Mesenteric fat pad (tissue), 1 donor: Measurements from ENCODE around the gene CLIP1. TPM values are rescaled to one million over a fixed set of nuclear protein-coding genes. Genes with fewer than 3 reads are reported as not detected.
"Not testable (repeated sequence)": the region's sequence is repeated elsewhere in the genome, so short reads cannot be mapped to it uniquely, and the experiment has no call there.

Experiments
- DNase-seq: peaks from one replicate; pipeline ENCODE4 v3.0.0-alpha.2; 2020; ENCODE audit warnings: low spot score
- total RNA-seq: library from RNA; stranded (reverse); fragmentation: NEBNext Ultra II Directional; extraction: Animal tissue kit (Norgen Biotek cat#: 25700); gene quantifications from one replicate; pipeline ENCODE4 v1.2.1, GENCODE V29; 2021
- donor health status: DM: yes; HTN: yes; CAD: no.

CLIP1 gene
- total RNA-seq, 1 donor from 2014 or later = 99.9 TPM

DNA sequence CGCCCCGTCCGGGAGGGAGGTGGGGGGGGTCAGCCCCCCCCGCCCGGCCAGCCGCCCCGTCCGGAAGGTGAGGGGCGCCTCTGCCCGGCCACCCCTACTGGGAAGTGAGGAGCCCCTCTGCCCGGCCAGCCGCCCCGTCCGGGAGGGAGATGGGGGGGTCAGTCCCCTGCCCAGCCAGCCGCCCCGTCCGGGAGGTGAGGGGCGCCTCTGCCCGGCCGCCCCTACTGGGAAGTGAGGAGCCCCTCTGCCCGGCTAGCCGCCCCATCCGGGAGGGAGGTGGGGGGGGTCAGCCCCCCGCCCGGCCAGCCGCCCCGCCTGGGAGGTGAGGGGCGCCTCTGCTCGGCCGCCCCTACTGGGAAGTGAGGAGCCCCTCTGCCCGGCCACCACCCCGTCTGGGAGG, 64.9 kb downstream of the CLIP1 start:
- not testable (repeated sequence) for DNase-seq

DNA sequence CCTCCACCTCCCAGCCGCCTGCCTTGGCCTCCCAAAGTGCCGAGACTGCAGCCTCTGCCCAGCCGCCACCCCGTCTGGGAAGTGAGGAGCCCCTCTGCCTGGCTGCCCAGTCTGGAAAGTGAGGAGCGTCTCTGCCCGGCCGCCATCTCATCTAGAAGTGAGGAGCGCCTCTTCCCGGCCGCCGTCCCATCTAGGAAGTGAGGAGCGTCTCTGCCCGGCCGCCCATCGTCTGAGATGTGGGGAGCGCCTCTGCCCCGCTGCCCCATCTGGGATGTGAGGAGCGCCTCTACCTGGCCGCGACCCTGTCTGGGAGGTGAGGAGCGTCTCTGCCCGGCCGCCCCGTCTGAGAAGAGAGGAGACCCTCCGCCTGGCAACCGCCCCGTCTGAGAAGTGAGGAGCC, 65.5 kb downstream of the CLIP1 start:
- DNase-seq = not testable (repeated sequence)

DNA sequence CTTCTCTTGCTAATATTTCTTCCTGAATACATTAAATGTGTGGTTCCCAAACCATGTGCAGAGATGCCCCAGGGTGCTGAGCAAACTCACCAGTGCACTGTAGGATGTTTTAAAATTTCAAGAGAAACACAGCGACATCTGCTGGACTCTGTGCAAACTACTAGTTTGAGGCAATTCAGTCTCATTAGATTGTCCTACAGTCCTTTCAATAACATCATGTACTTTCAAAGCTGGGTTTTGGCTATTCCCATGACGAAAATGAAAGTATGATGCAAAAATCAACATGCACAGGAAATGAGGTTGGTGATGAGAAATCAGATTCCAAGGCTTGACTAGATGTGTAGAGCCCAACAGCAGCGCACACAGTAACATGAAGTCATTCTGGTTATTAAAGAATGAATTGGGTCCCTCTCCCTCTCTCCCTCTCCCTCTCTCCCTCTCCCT, 66.3 kb downstream of the CLIP1 start:
- DNase-seq = no peak

DNA sequence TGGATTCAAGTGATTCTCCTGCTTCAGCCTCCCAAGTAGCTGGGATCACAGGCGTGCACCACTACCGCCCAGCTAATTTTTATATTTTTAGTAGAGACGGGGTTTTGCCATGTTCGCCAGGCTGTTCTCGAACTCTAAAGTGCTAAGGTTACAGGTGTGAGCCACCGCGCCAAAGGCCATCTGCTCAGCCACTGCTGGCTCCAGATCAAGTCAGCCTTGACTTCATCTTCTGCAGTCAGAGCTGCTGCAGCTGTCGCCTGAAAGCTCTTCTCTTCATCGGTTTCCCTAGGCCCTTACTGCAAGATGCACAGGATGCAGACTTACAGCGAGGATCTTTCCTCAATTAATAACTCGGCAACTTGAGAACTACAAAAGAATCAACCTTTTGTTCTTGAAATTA, 66.8 kb downstream of the CLIP1 start:
- no peak for DNase-seq

DNA sequence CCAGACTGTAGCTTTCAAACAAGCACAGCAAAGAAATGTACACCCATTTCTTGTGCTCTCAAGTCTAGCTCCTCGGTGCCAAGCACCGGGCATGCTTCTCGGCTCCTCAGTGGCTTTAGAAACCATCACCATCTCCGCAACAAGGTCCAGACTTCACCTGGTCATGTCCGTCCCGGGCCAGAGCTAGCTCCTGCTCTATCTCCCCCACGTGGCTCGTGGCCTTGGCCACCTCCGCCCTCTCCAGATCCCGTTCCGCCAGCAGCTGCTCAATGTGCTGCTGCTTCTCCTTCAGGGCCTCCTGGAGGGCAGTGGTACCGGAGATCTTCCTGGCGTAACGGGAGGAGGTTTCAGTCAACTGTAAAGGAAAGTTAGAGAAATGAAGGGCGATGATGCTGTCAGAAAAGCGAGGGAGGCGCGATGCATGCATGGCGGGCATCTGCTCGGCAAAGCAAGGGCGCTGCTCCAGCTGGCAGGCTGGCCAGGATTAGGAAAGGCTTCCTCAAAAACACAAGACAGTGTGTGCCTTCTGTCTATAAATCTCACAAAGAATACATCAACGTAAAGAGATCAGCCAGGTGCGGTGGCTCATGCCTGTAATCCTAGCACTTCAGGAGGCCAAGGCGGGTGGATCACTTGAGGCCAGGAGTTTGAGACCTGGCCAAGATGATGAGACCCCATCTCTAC, 67.4 kb downstream of the CLIP1 start:
- DNase-seq = no peak

DNA sequence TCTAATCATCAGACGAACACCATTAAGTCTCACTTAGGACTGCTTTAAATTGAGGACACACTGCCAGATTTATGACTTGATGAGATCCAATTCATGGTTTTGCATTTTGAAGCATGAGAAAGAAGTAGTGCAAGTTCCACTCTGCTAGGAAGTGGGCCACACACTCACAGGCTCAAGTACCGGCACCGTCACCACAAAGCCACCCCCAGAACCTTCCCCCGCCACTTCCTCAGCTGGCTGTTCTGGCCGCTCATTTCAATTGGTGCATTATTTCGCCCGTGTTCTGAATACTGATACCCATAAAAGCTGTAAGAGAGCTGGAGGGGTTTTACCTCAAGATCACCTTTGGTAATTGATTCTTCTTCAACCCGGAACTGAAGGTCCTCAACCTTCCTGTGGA, 70.1 kb downstream of the CLIP1 start:
- DNase-seq = no peak

DNA sequence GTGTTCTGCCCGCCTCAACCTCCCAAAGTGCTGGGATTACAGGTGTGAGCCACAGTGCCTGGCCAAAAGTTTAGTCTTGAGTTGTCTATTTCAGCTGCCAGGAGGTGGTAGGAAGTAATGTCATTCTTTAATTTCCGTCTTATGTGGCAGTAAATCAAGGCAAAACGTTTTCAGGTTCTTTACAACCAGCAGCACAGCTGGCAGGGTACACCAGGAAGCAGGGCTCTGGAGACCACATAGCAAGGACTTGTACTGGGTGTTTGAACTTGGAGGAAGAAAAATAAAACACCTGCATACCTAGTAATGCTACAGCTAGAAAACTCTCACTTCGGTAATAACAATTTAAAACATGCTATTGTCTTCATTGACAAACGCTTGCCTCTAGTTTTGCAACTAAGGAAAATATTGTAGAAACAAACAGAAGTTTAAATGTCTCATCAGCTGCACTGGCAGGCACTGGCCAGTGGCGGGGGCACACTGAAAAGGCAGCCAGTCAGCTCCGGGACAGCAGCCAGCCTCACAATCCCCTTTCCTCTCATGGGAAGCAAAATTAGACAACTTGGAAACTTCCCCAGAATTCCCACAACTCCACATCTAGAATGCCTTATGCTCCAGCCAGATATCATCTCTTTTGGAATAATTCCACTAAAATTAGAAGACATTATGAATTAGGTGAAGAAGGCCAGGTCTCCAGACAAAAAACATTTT, 72.2 kb downstream of the CLIP1 start:
- DNase-seq = no peak

DNA sequence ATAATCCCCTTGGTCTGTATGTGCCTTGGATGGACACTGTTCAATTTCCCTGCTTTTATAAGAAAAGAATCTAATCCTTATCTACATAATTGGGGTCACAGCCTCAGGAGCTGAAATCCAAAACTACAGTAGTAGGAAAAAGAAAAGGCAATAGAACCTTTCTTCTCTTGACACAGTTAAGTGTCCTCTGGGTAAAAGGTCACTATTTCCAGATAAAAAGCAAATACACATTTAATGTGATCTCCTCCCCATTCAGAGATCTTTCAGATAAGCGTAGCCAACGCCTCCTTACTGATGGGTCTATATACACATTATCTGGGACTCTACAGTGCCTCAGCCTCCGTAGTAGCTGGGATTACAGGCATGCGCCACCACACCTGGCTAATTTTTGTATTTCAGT, 73.4 kb downstream of the CLIP1 start:
- DNase-seq = no peak

DNA sequence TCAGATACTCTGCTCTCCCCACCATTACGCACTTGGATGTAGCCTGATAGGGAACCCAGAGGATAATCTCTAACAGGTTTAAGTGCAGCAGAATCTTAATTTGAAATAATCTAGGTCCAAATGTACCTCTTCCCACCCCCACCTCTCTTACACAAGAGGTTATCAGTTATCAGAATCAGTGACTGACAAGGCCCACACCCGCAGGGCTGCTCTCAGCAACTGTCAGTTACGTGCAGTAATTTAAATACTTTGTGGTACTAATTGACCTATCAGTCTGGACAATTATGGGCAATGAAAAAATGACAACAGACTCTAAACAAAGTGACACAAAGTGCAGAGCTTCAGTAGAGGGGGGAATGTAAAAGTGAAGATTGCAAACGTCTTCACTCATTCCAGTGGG, 74.0 kb downstream of the CLIP1 start:
- no peak for DNase-seq

DNA sequence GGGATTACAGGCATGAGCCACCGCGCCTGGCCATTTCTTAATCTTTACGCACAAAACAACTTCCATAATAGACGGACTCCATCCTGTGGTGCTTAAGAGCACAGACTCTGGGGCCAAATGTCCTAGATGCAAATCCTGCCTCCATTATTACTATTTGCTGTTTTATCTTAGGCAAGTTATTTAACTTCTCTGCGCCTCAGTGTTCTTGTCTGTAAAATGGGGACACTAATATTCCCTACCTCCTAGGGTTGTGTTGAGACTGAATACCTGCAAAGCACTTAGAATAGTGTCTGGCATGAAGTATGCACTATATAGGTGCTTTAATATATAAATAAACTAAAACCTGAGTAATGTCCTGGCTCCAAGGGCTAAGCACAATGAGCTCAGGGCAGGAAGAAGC, 76.4 kb downstream of the CLIP1 start:
- no peak for DNase-seq

DNA sequence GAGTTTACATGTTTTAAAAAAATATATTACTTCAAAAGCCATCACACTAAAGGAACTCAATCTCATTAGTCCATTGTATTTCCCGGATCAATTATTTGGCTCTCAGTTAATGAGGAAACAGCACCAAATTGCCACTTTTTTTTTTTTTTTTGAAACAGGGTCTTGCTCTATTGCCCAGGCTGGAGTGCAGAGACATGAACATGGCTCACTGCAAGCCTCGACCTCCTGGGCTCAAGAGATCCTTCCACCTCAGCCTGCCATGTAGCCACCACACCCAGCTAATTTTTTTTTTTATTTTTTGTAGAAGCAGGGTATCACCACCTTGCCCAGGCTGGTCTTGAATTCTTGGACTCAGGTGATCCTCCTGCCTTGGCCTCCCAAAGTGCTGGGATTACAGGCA, 77.4 kb downstream of the CLIP1 start:
- no peak for DNase-seq

DNA sequence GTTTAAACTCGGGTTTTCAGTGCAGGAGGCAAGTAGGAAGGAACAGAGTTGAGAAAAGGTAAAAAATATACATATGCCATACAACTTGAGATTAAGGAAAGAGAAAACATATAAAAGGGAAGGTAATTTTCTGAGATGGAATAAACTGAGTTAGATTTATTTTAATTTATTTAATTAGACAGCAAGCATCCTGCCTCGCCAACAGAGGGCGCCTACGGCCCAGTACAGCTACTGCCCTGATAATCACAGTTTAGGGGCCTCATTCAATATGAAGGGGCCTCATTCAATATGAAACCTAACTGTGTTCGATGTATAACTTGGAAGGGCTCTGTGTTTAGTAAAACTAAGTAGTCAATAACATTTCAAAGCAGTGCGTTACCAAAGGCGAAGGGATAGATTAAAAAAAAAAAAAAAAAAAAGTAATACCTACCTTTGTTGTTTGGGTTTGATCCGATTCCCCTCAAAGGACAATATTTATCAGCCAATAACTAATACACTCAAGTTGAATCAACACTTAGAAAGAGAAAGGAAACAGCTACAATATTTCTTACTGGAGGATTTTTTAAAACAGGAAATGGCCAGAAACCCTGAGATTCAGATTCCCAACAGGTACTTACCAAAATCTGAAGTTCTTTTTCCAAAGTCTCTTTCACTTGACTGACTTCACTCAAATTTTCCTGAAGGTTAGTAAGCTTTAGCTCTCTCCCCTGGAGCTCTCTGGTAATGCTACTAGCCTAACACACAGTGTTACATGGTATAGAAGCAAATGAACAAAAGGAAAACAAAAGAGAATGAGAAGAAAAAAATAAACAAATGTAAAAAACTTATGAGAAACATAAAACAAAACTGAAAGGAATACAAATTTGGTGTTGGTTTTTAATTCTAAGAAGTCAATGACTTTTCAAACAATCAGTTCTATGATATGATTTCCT, 86.2 kb downstream of the CLIP1 start:
- no peak for DNase-seq

DNA sequence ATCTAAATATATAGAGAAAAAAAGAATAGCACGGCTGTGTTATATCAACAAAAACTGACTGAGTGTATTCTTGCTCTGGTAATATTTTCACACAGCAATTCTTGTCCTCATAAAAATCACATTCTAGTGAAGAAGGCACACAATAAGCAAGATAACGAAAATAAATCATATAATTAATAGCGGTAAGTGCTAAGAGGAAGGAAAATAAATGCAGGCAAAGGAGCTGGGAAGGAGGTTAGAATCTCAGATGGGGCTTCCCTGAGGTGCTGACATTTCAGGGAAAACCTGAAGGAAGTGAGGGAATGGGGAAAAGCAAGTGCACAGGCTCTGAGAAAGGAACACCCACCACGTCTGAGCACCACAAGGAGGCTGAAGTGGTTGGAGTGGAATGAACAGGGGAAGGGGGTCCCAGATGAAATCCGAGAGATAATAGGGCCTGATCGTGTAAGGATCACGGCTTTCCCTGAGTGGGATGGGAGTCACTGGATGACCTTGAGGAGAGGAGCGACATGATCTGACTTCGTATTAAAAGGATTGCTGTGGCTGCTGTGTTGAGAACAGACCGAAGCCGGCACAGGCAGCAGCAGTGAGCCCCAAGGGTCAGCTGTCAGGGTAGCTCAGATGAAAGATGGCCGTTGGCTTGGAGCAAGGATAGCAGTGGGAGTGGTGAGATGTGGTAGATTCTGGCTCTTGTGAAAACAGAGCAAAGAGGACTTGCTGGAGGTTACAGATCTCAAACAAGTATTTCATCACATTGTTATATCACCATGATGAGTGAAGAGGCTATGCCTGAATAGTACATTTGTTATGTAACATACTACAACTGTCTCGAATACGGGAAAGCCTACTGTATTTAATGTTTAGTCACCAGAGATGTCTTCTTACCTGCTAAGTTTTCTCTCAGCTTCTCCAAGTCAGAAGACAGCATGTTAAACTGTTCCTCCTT, 89.1 kb downstream of the CLIP1 start:
- DNase-seq = no peak

DNA sequence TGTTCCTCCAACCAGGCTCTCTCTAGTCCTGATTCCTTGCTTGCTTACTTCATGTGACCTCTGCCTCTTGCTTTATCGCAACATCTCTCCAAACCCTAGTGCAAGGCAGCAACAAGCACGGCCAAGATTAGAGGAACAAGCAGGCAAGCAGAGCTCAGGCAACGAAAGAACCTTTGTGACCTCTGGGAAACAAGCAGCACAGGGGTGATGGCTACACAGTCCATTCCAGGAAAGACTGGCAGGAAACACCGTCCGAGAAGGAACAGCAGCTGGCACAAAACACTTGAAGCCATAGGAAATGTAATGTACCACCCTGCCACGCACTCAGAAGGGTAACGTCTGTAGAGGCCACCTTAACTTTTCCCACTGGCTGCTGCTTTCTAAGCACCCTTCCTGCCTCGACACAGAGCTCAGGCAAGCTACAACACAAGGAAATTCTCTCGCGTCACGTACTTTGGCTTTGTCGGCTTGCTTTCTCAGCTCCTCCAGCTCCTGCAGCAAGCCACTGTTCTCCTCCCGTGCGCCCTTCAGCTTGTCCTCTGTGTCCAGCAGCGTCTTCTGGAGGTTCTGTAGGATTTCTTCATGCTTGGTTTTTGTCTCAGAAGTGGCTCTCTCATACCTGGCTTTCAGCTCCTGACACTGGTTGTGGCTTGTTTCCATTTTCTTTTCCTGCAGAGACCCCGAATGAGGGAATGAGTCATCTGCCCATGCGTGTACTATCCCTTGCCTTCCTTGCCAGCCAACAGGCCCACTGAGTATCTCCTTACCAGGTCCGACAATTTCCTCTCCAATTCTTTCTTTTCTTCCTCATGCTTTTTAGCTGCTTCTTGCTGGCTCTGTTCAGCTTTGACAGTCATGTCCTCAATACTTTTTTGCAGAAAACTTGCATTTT, 94.7 kb downstream of the CLIP1 start:
- DNase-seq = no peak

DNA sequence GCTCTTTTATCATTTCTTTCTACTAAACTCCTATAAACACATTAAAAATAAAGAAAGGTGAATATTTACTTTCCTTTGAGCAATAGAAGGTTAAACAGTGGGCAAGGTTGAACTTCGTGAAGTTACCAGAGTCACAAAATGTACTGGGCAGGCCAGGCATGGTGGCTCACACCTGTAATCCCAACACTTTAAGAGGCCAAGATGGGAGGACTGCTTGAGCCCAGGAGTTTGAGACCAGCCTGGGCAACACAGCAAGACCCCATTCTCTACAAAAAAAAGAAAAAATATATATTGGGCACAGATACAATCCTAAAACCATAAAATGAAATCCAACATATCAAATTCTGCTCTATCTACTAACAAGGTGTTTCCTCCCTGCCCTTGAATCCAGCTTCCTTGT, 95.5 kb downstream of the CLIP1 start:
- no peak for DNase-seq

DNA sequence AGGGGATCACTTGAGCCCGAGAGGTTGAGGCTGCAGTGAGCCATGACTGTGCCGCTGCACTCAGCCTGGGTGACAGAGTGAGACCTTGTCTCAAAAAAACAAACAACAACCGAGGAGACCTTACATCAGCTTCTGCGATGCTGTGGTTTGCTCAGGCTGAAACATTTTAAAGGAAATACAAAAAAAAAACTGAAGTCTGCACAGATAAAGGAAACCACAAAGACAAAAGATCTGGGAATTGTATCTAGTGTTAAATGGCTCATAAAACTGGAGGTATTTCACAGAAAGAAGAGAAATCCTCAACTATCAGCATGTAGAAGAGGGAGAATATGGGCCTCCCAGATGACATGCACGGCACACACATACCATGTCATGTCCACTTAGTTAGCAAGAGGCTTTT, 95.9 kb downstream of the CLIP1 start:
- DNase-seq = no peak

DNA sequence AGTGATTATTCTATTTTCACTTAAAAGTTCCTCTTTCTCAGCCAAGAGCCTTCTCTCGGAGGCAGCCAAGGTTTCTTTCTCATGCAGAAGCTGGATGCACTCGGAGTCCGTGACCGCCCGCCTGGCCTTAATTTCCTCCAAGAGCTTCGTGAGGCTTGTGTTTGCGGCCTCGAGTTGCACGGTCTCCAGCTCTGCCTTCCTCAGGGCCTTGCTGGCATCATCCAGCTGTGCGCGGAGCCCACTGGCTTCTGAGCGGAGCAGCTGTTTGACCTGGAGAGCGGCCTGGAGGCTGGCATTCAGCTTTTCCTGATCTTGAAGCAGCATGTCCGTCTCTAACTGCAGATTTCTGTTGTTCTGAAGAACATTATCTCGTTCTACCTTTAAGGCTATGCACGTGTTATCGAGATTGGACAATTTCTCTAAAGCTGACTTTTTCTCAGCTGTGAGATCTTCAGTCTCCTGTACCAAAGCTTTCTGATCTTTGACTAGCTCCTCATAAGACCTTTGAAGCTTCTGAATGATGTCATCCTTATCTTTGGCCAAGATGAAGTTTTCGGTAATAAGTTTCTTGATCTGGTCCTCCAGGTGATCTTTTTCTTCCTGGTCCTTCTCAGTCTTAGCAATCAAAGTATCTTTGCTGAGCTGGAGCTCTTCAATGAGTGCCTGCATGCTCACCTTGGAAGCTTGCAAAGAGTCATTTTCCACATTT, 99.0 kb downstream of the CLIP1 start:
- DNase-seq = no peak

DNA sequence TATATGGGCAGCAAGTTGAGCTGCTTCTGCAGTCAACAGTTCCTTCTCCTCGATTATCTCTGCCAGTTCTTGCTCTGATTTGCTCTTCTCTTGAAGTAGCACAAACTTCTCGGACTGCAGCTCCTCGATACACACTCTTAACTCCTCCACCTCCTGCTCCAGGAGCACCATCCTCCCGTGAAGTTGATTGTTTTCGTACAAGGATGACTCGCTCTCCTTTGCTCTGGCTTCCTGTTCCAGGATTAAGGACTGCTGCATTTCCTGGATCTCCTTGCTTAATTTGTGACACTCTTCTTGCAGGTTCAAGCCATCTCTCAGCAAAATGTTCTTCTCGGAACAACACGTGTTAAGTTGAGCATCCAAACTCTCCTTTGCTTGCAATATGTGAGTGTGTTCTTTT, 100.0 kb downstream of the CLIP1 start:
- DNase-seq = no peak
